ENCODE measurements around the gene PPP1R26. TPM values are rescaled to one million over a fixed set of nuclear protein-coding genes. Genes with fewer than 3 reads are reported as not detected.
A peak's percentile ranks its signal among the peaks of the same experiment; 100 is the strongest.
"Not testable (repeated sequence)": the region's sequence is repeated elsewhere in the genome, so short reads cannot be mapped to it uniquely, and the experiment has no call there.

Gene PPP1R26
- total RNA-seq, 2 donors from 2014 or later: 3.7 to 7.7 TPM

- H3K27ac Mint-ChIP-seq: no peak overlapping the region
- peaks cover 7 to 12% of the 10 kb centered on the region in 2 donors for H3K4me1 Mint-ChIP-seq (ENCODE audit: low read depth in 2 of 2)
- H3K9me3 Mint-ChIP-seq: peaks cover 6% of the 10 kb centered on the region
- no peak overlapping the region for H3K4me3 Mint-ChIP-seq
- DNase-seq (ENCODE audit: low spot score): peak; percentile 8
- H3K27me3 Mint-ChIP-seq: peaks cover 0 to 2% of the 10 kb centered on the region in 2 donors
- H3K36me3 Mint-ChIP-seq: peaks cover 8% of the 10 kb centered on the region
- no peak for ATAC-seq
These were observed 28.7 kb downstream of the PPP1R26 start for GRCh38 chr9:135508211-135508820.

GRCh38 chr9:135509458-135509857, 29.9 kb downstream of the PPP1R26 start:
- Mint-ChIP-seq H3K9me3 (peaks cover 6% of the 10 kb centered on the region), H3K36me3 (peaks cover 8% of the 10 kb centered on the region), H3K27ac (no peak overlapping the region), H3K4me1 (ENCODE audit: low read depth in 2 of 2) (peaks cover 6 to 12% of the 10 kb centered on the region in 2 donors), H3K4me3 (no peak overlapping the region), H3K27me3 (peaks cover 0 to 2% of the 10 kb centered on the region in 2 donors)
- ATAC-seq (no peak), DNase-seq (ENCODE audit: low spot score) (no peak)

DNA sequence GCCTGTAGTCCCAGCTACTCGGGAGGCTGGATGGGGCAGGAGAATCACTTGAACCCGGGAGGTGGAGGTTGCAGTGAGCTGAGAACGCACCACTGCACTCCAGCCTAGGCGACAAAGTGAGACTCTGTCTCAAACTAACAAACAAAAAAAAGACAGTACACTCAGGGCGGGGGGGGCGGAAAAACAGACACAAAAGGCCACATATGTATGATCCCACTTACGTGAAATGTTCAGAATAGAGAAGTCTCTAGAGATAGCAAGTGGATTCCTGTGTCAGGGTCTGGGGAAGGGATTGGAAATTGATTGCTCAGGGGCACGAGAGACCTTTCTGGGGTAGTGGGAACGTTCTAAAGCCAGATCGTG, 32.6 kb downstream of the PPP1R26 start:
- Mint-ChIP-seq H3K27me3 (peaks cover 0 to 2% of the 10 kb centered on the region in 2 donors), H3K27ac (no peak overlapping the region), H3K4me1 (ENCODE audit: low read depth in 2 of 2) (peaks cover 4 to 12% of the 10 kb centered on the region in 2 donors), H3K9me3 (peaks cover 6% of the 10 kb centered on the region), H3K4me3 (no peak overlapping the region), H3K36me3 (peaks cover 8% of the 10 kb centered on the region)
- ATAC-seq (no peak), DNase-seq (ENCODE audit: low spot score) (no peak)

DNA sequence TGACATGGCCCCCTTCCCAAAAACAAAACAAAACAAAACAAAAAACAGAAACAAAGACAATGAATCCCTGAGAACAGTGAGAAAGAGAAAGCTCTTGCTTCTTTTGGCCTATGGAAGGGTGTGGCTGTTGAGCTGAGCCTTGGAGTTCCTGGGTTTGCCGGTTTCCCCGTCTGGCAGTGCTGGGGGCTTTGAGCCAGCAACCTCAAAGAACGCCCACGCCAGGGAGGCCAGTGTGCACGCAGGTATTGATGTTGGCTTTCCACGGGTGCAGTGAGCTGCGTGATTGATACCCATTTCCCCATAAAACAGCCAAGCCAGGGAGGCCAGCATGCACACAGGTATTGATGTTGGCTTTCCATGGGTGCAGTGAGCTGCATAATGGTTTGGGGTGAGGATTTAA, 33.3 kb downstream of the PPP1R26 start:
- Mint-ChIP-seq H3K9me3 (peaks cover 6% of the 10 kb centered on the region), H3K27me3 (peaks cover under 1 to 5% of the 10 kb centered on the region in 2 donors), H3K27ac (no peak overlapping the region), H3K4me3 (no peak overlapping the region), H3K36me3 (peaks cover 8% of the 10 kb centered on the region), H3K4me1 (ENCODE audit: low read depth in 2 of 2) (peaks cover 4 to 12% of the 10 kb centered on the region in 2 donors)
- ATAC-seq (no peak), DNase-seq (ENCODE audit: low spot score) (no peak)

DNA sequence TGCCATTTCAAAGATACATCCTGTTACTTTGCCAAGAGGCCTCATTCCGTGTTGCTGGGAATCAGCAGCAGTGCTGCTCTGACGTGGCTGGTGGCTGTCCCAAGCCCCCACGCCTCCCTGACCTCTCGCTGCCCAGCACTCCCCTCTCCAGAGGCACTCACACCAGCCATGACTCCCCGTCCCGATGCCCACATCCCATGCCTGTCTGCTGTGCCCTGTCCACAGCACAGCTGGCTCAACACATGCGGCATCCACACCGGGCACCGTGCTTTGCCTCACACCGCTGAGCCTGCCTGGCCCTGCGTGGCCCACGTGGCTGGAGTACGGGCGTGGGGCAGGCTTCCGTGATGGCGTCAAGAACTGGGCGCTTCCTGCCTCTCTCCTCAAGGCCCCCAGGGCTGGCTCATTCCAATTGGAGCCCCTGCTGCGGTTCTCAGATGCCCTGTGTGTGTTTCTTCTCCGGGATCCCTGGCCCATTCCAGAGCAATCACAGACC, 33.8 kb downstream of the PPP1R26 start:
- Mint-ChIP-seq H3K4me1 (ENCODE audit: low read depth in 2 of 2) (peaks cover 4 to 12% of the 10 kb centered on the region in 2 donors), H3K27me3 (peaks cover 6 to 9% of the 10 kb centered on the region in 2 donors), H3K36me3 (peaks cover 8% of the 10 kb centered on the region), H3K4me3 (no peak overlapping the region), H3K9me3 (peaks cover 6% of the 10 kb centered on the region), H3K27ac (no peak overlapping the region)
- ATAC-seq: no peak
- no peak for DNase-seq (ENCODE audit: low spot score)

DNA sequence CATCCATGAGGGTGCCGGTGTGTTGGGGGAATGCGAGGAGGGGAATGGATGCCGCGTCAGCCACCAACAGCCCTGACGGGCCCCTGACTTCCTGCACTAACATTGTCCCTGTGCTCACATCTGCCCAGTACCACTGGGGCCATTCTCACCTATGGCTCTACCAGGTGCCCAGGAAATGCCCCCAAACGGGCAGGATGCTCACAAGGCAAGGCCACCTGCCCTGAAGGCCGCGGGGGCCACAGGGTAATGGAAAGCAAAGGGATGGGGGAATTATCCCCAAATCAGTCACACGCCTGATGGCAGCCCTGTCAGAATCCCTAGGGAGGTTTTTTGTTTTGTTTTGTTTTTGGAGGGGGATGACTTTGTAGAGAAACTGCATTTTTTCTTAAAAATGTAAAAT, 34.3 kb downstream of the PPP1R26 start:
- Mint-ChIP-seq H3K27me3 (peaks cover 9 to 13% of the 10 kb centered on the region in 2 donors), H3K4me1 (ENCODE audit: low read depth in 2 of 2) (peaks cover 4 to 12% of the 10 kb centered on the region in 2 donors)
- ATAC-seq; H3K4me3 Mint-ChIP-seq; H3K36me3 Mint-ChIP-seq; DNase-seq (ENCODE audit: low spot score); H3K27ac Mint-ChIP-seq; H3K9me3 Mint-ChIP-seq: not testable (repeated sequence)

- peaks cover 1% of the 10 kb centered on the region for H3K9me3 Mint-ChIP-seq
- no peak overlapping the region for H3K27ac Mint-ChIP-seq
- no peak overlapping the region for H3K4me3 Mint-ChIP-seq
- no peak for ATAC-seq
- peaks cover 4 to 12% of the 10 kb centered on the region in 2 donors for H3K4me1 Mint-ChIP-seq (ENCODE audit: low read depth in 2 of 2)
- no peaks in the 10 kb centered on the region for H3K36me3 Mint-ChIP-seq
- H3K27me3 Mint-ChIP-seq: peaks cover 14% of the 10 kb centered on the region in 2 donors
- DNase-seq (ENCODE audit: low spot score): no peak
These were observed 34.9 kb downstream of the PPP1R26 start for GRCh38 chr9:135514342-135515082.

DNA sequence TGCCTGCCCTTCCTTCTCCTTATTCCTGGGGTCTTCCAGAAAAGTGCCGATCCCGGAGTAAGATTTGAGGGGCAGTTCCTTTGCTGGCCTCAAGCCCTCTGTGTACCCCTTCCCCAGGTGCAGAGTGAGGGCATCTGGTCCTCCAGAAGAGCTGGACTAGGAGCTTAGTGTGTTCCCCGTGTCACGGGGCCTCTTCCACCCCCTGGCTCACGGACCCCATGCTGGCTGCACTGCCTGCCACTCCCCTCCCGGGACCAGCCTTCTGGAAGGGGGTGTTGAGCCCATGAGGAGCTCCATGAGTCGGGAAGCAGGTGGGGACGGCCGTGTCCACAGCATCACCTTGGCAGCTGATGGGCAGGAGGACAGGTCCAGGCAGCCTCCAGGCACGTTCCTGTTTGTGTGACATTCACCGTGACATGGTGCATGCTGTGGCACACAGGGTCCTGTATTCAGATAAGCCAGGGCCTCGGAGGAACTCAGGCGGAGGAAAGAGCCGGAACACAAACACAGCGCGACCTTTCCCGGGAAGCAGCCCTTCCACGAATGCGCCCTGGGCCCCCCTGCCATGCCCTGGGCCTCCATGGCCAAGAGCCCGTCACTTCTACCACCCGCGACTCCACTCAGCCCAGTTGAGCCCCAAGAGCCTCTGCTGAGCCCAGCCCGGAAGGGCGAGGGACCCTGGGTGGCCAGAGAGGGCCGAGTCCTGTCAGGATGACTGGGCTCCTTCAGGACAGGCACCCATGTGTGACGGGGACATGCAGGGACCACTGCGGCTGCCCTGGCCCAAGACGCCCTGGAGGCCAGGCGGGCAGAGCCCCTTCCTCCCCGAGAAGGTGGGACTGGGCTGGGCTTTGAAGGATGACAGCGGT, 35.7 kb downstream of the PPP1R26 start:
- peak in 1 of 2 donors; percentile 17 for ATAC-seq

DNA sequence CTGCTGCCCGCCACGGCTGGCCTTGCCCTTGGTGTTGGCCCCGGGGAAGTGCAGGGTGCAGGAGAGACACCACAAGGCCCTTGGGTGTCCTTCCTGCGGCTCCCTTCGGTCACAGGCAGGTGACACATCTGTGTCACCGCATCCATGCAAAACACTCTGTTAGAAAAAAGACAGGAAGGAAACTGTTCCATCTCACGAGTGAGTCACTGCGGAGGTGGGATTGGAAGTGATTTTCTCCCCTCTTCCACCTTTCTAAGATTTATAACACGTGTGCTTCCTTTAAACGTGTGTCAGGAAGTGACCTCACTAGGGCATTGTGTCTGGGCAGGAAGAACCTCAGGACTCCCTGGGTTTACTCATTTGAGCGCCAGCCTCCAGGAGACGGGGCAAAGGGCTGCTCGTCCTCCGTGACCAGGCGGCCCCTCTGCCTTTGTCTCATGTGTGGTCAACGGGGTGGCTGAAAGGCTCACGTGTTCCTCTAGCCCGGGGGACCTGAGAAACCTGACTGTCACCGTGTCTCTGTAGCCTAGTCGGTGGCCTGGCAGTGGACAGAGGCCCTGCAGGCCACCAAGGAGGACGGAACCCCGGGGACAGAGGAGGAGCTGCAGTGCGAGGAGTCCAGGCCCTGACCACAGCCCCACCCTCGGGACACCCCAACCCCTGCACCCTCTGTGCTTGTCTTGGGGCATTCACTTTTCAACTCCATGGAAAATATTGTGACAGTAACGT, 36.7 kb downstream of the PPP1R26 start:
- Mint-ChIP-seq H3K36me3 (no peaks in the 10 kb centered on the region), H3K9me3 (no peaks in the 10 kb centered on the region), H3K4me3 (no peak overlapping the region), H3K27ac (no peak overlapping the region), H3K27me3 (peaks cover 26% of the 10 kb centered on the region in 2 donors), H3K4me1 (ENCODE audit: low read depth in 2 of 2) (peaks cover 4 to 6% of the 10 kb centered on the region in 2 donors)
- DNase-seq (ENCODE audit: low spot score) (no peak), ATAC-seq (no peak)

More for the DNA sequence above, 35.7 kb downstream of the PPP1R26 start:
- Mint-ChIP-seq H3K27ac (no peak overlapping the region), H3K36me3 (no peaks in the 10 kb centered on the region), H3K27me3 (peaks cover 20 to 21% of the 10 kb centered on the region in 2 donors), H3K4me1 (ENCODE audit: low read depth in 2 of 2) (peaks cover 4 to 12% of the 10 kb centered on the region in 2 donors), H3K4me3 (no peak overlapping the region), H3K9me3 (no peaks in the 10 kb centered on the region)
- DNase-seq (ENCODE audit: low spot score): no peak

GRCh38 chr9:135517407-135517822, 37.8 kb downstream of the PPP1R26 start:
- H3K27ac Mint-ChIP-seq: no peak overlapping the region
- ATAC-seq (no peak), DNase-seq (ENCODE audit: low spot score) (no peak)
- H3K9me3 Mint-ChIP-seq: no peaks in the 10 kb centered on the region
- no peaks in the 10 kb centered on the region for H3K36me3 Mint-ChIP-seq
- H3K4me1 Mint-ChIP-seq (ENCODE audit: low read depth in 2 of 2): no peaks in the 10 kb centered on the region
- peaks cover 26% of the 10 kb centered on the region in 2 donors for H3K27me3 Mint-ChIP-seq
- no peak overlapping the region for H3K4me3 Mint-ChIP-seq

DNA sequence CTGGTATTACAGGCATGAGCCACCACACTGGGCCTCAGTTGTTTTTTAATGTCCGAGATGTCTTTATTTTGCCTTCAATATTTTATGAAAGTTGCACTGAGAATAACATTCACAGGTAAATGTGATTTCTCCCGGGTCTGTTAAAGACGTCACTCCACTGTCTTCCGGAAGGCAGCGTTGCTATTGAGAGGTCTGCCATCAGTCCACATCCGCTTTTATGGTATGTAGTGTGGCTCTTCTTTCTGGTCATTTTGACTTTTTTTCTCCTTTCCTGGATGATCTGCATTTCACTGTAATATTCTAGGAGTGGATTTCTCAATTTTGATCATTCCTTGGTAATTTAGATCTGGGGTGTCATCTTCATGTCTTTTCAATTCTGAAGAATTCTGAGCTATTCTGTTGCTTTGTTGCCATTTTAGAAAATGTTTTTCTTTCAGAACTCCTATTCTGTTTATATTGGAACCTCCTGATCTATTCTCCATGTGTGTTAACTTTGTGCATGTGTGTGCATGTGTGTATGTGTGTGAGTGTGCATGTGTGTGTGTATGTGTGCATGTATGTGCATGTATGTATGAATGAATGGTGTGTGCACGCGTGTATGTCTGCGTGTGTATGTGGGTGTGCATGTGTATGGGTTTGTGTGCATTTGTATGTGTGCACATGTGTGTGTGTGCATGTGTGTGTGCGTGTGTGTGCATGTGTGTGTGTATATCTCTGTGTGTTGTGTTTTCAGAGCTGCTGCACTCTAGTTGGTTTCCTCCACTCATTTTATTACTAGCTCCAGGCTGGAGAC, 39.8 kb downstream of the PPP1R26 start:
- Mint-ChIP-seq H3K9me3 (no peaks in the 10 kb centered on the region), H3K27me3 (peaks cover 26% of the 10 kb centered on the region in 2 donors), H3K4me1 (ENCODE audit: low read depth in 2 of 2) (no peaks in the 10 kb centered on the region), H3K36me3 (no peaks in the 10 kb centered on the region), H3K4me3 (no peak overlapping the region), H3K27ac (no peak overlapping the region)
- no peak for DNase-seq (ENCODE audit: low spot score)
- no peak for ATAC-seq

- no peak for DNase-seq (ENCODE audit: low spot score)
- no peak within 1 kb of the TSS for H3K4me3 Mint-ChIP-seq
- H3K27ac Mint-ChIP-seq: no peak within 1 kb of the TSS
- ATAC-seq: no peak
- no peaks in the 10 kb centered on the region for H3K4me1 Mint-ChIP-seq (ENCODE audit: low read depth in 2 of 2)
- H3K36me3 Mint-ChIP-seq: no peaks in the 10 kb centered on the region
- H3K9me3 Mint-ChIP-seq: no peaks in the 10 kb centered on the region
- H3K27me3 Mint-ChIP-seq: peaks cover 26% of the 10 kb centered on the region in 2 donors
These were observed 41.5 kb downstream of the PPP1R26 start, which contains the start of gene LCN1 for GRCh38 chr9:135520916-135521607. Gene LCN1, plus strand, starts transcription at chr9:135521440. Its CDS starts 58 bp downstream, at chr9:135521498.

Data from natural killer cell treated with Interleukin-12 subunit alpha and Interleukin-12 subunit beta and Interleukin-15 and Interleukin-18, amount 100 ng/mL, for 72 hours (primary cell).